ENCODE results near the gene FDXACB1. TPM values are rescaled to one million over a fixed set of nuclear protein-coding genes. Genes with fewer than 3 reads are reported as not detected.

The FDXACB1 gene
- total and polyA plus RNA-seq, 2 of the 4 experiments (the other 2 are of a cell fraction), result 1.7 to 3.0 TPM

DNA sequence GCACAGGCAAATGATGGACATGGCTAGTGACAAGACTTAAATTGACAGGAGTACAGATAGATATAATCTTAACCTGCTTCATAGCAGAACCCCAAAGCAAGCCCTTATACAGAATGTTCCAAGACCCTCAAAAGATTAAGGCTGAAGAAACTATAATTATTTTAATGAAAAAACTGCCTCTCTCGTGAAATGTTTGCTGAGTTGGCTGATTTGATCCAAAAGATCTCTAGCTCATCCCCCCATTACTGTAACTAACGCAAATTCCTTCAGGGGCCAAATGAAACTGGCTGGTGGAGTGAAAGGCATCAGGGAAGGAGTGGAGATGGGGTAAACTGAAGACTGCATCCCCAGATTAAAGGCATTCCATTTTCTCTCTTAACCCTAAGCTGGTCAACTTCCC lies 26.9 kb downstream of the FDXACB1 start:
- ATAC-seq (ENCODE audit: low read depth), result no peak
- Histone ChIP-seq H3K27ac (ENCODE audit: insufficient read depth, low read length) (no peak overlapping the region), H4K5ac (ENCODE audit: low read depth, low read length) (no peak overlapping the region), H3K79me1 (ENCODE audit: low read depth in 1 of 2, low read length in 2 of 2) (no peaks in the 10 kb centered on the region; a peak in 1 of 4 replicates), H2BK15ac (ENCODE audit: low read depth, low read length) (no peak overlapping the region), H3K9me3 (ENCODE audit: control insufficient read depth, insufficient read depth, low read length) (no peaks in the 10 kb centered on the region), H3K4me3 (ENCODE audit: insufficient read depth, low read depth, low read length) (no peak overlapping the region), H2AK9ac (replicated peaks; ENCODE audit: low read depth, low read length, poor library complexity) (no peak overlapping the region), H3K56ac (ENCODE audit: extremely low read depth, insufficient read depth, low read length) (no peak overlapping the region), H4K91ac (ENCODE audit: insufficient read depth, low read depth, low read length) (no peak overlapping the region), H2AK5ac (ENCODE audit: low read depth, low read length) (no peak overlapping the region), H3K27me3 (ENCODE audit: control insufficient read depth, insufficient read depth, low read length) (no peaks in the 10 kb centered on the region), H3K23ac (ENCODE audit: low read depth, low read length) (no peak overlapping the region), H3K14ac (replicated peaks; ENCODE audit: low read depth, low read length) (no peak overlapping the region), H4K20me1 (ENCODE audit: insufficient read depth, low read length) (no peaks in the 10 kb centered on the region), H2BK20ac (ENCODE audit: low read depth, low read length) (no peak overlapping the region), H3K9me1 (ENCODE audit: insufficient read depth, low read length) (peaks cover 3% of the 10 kb centered on the region; the same call in 1 of the 2 replicates), H2AFZ (replicated peaks; ENCODE audit: low read length, poor library complexity) (no peak overlapping the region), H2BK120ac (ENCODE audit: low read depth, low read length) (no peak overlapping the region), H3K4me2 (ENCODE audit: low read depth, low read length) (no peak overlapping the region), H2BK5ac (ENCODE audit: low read depth, low read length, poor library complexity, severe bottlenecking) (no peak overlapping the region), H3K4me1 (ENCODE audit: control insufficient read depth, insufficient read depth, low read length) (peaks cover 5% of the 10 kb centered on the region), H3K4ac (ENCODE audit: low read depth, low read length) (no peak overlapping the region), H4K8ac (ENCODE audit: low read depth in 2 of 2, low read length in 2 of 2) (no peak overlapping the region), H3K18ac (ENCODE audit: low read depth, low read length) (no peak overlapping the region), H3K36me3 (ENCODE audit: control insufficient read depth, insufficient read depth, low read length) (peaks cover 7% of the 10 kb centered on the region), H3K9ac (ENCODE audit: low read depth, low read length) (no peak overlapping the region)
- dilution Hi-C loops (cut with HindIII; ENCODE audit: low sequenced_read_pairs, unreplicated experiment), result no loop called here
- POLR2A ChIA-PET (ENCODE audit: unreplicated experiment), result no interaction called here
- in situ Hi-C loops (cut with MboI; ENCODE audit: low sequenced_read_pairs), result no loop called here
- CTCF ChIA-PET, result interaction anchor here (0.6 to 1.1 kb wide), 5 partner anchors 11 to 248 kb away, joined by 3 to 4 read pairs (median 3); no protein-coding TSS in a partner anchor
- intact Hi-C loops (cut with micrococcal nuclease), result no loop called here
- no CpG with 5 or more reads among the region's 2 CpGs for WGBS, 2 experiments (ENCODE audit: extremely low coverage in 2 of 2, insufficient read length in 1 of 2)
- no peak for DNase-seq
- no peak for TF ChIP-seq USF2 (IDR thresholded peaks at IDR 0.05; ENCODE audit: low read depth, low read length)
- TF ChIP-seq CHD1 (IDR thresholded peaks at IDR 0.05; ENCODE audit: low read depth, low read length), result no peak
- TF ChIP-seq RFX5 (IDR thresholded peaks at IDR 0.05; ENCODE audit: low read depth, low read length), result no peak
- TF ChIP-seq MAFK (IDR thresholded peaks at IDR 0.05; ENCODE audit: low read depth, low read length), result peak; percentile 80
- BruUV-seq (replicated peaks), result no TSS peak
